HG02571 (cell line): ENCODE measurements around the gene DDX49.

Experiments used
- ATAC-seq: cut with Tn5 transposase; IDR thresholded peaks from one replicate; pipeline ENCODE4 v1.9.1; 2021; ENCODE audit warnings: mild to moderate bottlenecking, moderate library complexity; ENCODE audit not compliant: unreplicated experiment

DDX49 gene, protein sequence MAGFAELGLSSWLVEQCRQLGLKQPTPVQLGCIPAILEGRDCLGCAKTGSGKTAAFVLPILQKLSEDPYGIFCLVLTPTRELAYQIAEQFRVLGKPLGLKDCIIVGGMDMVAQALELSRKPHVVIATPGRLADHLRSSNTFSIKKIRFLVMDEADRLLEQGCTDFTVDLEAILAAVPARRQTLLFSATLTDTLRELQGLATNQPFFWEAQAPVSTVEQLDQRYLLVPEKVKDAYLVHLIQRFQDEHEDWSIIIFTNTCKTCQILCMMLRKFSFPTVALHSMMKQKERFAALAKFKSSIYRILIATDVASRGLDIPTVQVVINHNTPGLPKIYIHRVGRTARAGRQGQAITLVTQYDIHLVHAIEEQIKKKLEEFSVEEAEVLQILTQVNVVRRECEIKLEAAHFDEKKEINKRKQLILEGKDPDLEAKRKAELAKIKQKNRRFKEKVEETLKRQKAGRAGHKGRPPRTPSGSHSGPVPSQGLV

DNA sequence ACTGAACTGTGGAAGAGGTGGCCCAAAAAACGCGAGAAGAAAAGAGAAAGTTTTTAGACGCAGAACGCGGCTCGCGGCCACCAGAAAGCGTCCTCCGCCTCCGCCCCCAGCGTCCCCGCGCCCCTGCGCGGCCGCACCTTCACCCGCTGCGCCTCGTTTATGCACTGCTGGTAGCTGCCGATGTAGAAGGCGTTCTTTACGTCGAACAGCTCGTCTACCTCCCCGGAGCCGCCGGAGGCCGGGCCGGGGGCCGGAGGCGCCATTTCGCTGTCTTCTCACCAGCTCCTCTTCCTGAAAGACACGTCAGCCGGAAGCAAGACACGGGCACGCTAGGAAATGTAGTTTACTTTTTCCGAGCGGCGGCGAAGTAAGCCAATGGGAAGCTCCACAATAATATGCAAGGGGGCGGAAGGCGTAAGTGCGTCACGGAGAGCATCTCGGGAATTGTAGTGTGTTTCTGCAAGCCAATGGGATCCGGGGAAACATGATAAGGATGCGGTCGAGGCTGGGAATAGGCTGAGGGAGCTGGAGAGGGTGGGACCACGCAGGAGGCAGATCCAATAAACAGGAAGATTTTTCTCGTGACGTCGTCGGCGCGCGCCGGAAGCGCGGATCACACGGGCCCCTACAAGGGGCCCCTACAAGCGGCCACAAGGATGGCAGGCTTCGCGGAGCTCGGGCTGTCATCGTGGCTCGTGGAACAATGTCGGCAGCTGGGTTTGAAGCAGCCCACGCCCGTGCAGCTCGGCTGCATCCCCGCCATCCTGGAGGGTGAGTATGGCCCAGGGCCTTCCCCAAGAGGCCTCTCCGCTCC, at the start of gene DDX49, which contains the start of gene COPE:
DDX49 (plus strand) TSS at position 630 of the 814 bp plus-strand sequence; CDS start at position 657, 27 bp downstream.
COPE (minus strand) TSS at position 302 of the 814 bp plus-strand sequence; CDS start at position 263, 39 bp downstream.
- ATAC-seq, result peak; percentile 82

DNA sequence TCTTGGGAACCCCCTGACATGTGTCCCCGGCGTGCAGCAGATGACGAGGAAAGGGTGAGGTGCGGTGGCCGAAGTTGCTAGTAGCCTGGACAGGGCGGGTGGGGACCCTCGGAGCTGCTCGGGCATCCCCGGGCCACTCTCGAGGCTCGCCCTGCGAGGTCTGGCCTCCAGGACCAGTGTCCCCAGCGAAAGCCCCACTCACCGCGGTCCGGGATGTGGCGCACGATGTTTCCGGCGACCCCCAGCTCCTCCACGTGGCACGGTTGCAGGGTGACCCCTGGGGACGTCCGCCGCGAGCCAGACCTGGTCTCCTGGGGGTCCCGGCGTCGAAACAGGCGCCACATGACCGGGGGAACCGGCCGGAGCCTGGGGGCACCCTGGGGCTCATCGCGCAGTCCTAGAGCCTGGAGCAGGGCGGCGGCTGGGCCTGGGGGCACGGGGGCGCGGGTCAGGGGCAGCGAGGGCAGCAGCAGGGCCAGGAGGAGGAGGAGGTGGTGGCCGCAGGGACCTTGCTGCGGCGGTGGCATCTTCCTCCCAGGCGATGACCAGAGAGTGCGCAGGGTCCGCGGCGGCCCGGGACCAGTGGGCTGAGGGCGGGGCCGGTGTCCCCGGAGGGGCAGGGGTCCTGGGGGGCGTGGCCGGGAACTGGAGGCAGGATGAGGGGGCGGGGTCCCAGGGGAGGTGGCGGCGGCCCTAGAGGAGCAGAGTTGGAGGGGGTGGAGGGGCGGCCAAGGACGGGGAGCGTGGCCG, 49.6 kb upstream of the DDX49 start:
- ATAC-seq, result no peak

DNA sequence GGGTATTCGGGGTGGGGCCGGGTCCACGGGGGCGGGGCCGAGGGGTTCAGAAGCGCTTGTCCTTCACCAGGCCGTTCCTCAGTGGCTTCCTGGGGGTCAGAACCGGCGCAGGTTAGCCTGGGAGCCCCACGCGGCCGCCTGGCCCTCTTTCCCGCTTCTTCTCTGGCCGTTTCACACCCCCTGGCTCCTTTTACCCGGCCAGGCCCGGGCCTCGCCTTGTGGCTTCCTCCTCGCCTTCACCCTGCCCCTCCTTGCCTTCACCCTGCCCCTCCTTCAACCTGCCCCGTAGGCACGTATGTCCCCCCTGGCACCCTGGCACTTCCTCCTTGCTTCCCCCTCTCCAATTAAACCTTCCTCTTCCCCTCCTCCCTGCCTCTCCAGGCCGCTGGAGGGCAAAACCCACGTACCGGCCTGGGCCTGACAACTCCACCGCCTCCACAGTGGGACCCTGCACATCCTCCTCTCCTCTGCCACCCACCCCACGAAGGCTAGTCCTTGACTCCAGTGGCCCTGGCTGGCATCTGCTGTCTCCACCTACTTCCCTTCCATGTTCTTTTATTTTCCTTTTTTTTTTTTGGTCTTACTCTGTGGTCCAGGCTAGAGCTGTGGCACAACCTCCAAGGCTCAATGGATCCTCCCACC, 48.9 kb upstream of the DDX49 start:
- ATAC-seq, result no peak

DNA sequence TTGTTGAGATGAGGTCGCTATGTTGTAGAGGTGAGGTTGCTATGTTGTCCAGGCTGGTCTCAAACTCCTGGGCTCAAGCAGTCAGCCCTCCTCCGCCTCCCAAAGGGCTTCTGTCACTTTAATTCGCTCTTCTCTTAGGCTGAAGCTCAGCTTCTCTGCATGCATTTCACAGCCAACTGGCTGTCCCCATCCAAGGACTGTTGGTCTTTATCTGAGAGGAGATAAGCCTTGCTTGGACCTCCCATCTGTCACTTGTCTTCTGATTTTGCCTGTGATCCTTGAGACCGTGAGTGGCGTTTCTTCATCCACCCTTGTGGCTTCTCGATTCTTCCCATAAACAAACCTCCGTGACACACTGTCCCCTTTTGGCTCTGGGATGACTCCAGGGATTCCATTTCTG, 48.0 kb upstream of the DDX49 start:
- ATAC-seq, result no peak

DNA sequence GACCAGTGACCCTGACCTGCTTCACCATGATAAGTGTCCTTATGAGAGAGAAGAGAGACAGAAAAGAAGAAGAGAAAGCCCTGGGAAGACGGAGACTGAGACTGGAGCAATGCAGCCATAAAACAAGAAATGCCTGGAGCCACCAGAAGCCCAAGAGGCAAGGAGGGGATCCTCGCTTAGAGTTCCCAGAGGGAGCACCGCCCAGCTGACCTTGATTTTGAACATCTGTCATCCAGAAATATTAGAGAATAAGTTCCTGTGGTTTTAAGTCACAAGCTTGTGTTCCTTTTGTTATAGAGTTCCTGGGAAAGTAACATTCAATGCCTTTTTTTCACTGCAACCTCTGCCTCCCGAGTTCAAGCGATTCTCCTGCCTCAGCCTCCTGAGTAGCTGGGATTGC, 43.8 kb upstream of the DDX49 start:
- no peak for ATAC-seq

DNA sequence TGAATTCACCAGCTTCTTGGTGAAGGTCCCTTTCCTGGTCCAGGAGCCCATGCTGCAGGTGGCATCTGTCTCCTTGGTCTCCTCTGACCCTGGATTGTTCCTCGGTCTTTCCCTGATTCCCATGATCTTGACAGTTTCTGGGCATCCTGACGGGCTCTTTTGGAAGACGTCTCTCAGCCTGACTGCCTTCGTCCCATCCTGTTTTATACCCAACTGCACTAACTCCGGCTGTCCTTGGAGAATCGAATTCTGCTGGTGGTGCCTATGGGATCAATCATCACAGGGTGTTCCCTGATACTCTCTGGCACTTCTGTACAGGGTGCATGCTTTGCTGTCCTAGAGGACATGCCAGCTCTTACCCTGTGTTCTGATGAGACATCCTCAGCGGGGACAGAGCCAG, 42.6 kb upstream of the DDX49 start:
- no peak for ATAC-seq

DNA sequence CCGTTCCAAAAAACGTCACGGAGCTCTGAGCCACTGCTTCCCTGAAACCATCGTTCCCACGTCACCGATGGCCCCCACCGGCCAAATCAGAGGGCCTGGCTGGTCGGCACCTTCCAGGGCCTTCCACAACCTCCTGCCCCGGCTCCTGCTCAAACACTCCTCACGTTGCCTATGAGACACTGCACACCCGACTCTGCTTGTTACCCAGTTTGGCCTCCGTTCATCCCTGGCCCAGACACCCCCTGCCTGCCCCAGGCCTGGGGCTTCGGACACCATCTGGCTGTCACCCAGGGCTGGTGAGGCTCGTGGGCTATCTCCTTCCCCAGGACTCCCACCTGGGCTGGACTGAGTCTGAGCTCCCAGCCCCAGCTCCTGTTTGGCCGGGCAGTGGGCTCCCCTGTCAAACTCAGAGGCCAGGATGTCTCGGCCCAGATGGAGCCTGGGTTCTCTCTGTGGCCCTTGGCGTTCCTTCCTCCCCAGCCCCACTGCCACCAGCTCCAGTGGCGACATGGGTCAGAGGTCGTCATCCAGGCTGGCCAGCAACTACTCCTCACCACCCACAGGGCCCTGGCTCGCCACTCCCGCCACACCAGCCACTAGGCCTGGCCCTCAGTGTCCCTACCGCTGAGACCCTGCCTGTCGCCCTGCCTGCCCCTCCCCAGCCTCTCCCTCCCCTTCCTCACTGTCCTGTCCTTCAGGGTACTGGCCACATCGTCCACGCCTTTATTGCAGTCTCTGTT, 41.3 kb upstream of the DDX49 start:
- ATAC-seq, result no peak

DNA sequence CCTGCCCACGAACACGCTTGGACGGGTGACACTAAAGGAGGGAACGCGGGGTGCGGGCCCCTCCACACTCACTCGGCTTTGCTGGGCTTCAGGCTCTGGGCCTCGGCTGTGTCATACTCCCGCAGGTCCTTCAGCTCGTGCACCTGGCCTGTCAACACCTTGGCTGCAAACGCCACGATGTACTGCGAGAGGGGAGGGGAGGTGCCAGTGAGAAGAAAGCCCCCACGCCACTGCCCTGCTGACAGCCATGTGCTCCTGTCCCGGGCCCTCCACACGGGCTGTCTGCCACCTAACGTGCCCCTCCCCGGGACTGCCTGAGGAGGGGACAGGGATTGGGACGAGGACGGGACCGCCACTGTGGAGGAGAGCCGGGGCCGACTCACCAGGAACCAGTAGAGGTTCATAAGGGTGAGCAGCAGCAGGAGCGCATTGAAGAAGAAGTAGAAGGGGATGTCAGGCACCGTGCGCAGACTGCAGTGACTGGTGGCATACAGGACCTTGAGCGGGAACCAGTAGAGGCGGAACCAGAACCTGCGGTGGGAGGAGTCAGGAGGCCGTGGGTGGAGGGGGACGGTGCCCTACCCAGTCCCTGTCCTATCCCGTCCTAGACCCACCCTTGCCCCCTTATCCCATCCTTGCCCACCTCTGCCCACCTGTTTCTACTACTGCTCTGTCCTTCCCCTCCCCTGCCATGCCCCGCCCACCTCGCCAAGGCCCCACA, 40.5 kb upstream of the DDX49 start:
- ATAC-seq, result no peak

DNA sequence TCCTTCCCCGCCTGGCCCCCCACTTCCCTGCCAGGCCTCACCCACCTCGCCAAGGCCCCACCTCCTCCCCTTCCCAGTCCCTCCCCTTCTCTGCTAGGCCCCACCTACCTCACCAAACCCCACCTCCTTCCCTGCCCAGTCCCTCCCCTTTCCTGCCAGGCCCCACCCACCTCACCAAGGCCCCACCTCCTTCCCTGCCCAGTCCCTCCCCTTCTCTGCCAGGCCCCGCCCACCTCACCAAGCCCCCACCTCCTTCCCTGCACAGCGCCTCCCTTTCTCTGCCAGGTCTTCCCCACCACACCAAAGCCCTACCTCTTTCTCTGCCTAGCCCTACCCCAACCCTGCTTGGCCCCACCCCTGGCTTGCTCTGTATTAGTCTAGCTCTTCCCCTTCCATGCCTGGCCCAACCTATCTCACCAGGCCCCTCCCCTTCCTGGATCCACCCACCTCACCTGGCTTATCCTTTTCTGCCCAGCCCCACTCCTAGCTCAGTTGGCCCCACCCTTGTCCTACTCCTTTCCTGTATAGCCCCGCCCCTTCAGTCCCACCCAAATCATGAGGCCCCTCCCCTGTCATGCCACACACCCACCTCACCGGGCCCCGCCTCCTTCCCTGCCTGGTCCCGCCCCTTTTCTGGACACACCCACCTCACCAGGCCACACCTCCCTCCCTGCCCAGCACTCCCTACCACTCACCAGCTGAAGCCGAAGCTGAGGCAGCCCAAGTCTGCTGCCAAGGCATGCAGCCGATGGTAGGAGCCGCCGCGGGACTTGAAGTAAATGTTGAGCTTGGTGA, 39.7 kb upstream of the DDX49 start:
- ATAC-seq, result no peak

DNA sequence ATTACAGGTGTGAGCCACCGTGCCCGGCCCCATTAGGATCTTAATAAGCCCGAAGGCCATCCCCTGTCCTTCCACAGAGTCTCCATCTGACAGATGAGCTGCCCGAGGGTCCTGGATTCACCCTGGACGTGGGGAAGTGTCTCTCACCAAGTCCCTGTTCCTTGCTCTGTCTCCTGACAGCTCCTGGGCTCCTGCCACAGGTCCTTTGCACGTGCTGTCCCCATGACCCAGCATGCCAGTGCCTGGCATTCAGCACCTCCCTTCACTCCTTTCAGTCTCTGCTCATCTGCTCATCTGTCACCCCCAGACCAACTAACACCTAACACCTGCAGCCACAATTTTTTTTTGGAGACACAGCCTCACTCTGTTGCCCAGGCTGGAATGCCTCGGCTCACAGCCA, 38.0 kb upstream of the DDX49 start:
- no peak for ATAC-seq

DNA sequence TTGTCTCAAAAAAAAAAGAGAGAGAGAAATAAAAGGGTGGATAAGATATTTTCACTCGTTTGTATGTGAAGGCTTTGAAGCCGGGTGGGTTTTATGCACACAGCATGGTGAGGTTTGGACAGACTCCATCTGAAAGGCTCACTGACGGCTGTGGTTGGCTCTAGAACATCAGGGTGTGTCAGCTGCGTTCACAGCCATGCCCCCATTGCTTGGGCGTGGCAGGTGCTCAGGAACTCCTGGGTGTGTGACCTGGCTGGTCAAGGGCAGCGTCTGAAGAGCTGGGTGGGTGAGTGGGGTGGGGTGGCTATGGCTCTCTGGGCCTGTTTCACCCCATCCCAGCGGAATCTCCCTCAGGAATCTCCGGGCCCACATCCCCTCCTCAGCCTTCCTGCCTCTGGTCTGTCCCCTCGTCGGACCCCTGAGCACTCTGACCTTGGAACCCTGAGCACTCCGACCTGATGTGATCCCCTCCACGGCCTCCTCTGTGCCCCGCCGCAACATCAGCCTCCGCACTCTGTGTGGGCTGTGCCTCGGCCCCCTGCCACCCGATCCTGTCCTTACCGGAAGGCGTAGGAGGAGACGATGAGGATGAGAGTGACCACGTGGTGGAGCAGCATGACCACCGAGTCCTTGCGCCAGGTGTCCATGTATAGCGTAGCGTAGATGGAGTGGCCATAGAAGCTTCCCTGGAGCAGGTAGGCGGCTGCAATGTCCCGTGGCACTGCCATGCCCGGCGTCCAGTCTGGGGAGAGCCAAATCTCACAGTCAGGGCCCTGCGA, 35.8 kb upstream of the DDX49 start:
- no peak for ATAC-seq

DNA sequence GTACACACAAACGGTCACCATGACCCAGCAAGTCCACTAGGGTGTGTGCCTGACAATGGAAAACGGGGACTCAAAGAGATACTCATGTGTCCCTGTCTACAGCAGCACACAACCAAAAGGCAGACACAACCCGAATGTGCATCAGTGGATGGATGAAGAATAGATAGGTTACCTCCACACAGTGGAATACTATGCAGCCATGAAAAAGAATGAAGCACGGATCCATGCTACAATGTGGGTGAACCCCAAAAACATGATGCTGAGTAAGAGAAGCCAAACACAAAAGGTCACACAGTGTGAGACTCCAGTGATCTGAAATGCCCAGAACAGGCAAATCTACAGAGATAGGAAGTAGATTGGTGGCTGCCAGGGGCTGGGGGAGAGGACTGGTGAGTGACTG, 32.5 kb upstream of the DDX49 start:
- ATAC-seq, result no peak

DNA sequence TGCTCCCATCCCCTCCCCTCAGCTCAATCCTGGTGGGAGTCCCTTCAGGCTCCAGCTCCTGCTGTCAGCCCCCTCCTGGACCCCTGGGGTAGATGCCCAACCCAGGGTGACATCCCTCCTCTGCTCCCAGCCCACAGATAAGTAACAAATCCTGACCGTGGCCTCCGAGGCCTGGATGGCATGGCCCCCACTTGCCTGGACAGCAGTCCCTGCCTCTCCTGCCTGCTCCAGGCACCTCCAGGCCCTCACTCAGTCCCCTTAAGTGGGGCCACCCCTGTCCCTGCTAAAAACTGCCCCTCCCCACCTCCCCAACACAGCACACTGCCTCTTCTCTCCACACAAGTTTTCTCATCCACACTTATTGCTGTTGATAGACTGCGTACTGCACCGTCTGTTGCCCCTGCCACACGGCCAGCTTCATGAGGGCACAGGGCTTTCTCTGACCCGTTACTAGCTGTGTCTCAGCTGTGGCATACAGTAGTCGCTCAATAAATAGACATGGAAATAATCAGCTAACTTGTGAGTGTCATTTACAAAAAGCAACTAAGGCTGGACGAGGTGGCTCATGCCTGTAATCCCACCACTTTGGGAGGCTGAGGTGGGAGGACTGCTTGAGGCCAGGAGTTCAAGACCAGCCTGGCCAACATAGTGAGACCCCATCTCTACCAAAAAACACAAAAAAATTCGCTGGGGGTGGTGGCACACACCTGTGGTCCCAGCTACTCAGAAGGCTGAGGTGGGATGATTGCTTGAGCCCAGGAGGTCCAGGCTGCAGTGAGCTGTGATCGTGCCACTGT, 29.4 kb upstream of the DDX49 start:
- ATAC-seq, result no peak

DNA sequence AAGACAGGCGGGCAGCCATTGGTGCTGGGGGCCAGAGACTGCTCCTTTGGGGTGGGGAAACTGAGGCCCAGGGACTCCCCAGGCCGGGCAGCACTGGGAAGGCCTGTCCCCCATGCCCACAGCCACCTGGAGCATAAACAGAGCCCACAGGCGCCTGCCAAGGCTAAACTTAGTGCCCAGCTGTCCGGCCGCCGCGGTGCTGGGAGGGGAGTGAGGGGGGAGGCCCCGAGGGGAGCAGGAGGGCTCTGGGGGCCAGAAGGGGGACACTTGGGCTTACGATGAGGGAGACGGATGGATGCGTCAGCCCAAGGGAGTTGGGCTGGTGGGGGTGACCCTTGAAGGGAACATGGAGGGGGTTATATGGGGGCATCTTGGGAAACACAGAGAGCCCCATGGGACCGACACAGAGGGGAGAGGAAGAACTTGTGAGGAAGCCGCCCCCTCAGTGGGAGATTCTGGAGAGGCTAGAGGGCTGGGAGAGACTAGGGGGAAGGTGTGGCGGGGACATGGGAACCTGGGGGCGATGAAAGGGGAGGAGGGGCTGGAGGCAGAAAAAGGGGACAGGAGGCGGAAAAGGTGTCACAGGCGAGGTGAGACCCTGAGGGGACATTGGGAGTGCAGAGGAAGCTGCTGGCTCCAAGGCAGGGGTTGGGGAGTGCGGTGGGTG, 25.8 kb upstream of the DDX49 start:
- ATAC-seq, result no peak

DNA sequence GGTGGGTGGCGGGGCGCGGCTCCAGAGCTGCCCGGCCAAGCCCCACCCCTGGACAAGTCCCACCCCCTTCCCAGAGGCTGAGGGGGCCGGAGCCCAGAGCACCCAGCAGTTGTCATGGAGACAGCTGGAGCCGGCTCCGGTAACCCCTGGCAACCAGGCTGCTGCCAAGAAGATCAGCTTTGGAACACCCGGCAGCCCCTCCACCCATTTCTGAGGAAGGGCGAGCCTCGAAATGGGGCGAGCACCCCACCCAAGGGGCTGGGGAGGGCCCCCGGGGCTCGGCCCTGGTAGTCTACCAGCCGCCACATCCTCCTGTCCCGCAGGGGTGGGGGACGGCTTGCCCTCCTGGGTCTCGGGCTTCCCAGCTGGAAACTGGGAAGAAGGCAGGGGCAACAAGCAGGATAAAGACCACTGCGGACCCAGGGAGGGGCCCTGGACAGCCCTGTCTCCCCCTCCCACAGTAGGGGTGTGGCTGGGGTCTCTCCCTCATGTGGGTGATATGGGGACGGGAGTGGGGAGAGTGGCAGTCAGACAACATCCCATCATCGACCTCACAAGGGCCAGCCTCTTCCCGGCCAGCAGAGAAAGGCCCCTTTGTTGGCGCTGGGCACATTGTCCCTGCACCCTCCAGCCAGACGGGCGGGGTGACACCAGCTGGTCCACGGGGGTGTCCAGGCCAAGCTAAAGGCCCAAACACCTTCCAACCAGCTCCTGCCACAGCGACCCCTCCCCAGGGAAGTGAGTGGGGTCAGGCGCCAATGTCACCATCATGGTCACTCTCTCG, 25.1 kb upstream of the DDX49 start:
- ATAC-seq, result no peak
